Measurements from ENCODE around the gene C10orf53. TPM values are rescaled to one million over a fixed set of nuclear protein-coding genes. Genes with fewer than 3 reads are reported as not detected.

C10orf53 gene
- total RNA-seq, 2 experiments from 2014 or later, result not detected

DNA sequence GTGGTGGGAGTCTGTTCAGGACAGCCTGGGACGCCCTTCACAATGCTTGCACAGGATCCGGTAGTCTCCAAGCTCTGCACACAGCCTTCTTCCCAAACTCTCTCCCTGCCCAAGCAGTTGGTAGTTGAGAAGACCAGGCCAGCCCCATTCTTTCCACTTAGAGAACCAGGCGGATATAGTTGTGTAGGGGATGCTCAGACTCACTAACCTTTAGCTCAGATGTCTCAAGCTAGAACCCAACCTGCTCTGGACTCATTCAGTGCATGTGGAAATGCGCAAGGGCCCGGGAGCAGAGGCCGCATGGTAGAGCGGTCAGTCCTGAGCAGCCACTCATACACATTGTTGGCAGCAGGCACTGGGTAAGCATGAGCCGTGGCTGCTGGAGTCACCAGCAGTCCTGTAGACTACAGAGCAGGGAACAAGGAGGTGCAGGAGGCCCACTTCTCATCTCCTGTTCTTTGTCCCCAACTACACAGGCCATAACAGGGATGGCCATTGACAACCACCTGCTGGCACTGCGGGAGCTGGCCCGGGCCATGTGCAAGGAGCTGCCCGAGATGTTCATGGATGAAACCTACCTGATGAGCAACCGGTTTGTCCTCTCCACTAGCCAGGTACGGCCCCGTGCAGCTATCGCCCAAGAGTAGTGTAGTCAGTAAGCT, 17.2 kb upstream of the C10orf53 start:
- no peaks in the 10 kb centered on the region for H3K4me1 Mint-ChIP-seq (ENCODE audit: low read depth)
- POLR2A ChIA-PET, result no interaction called here
- H3K9me3 Mint-ChIP-seq, result peaks cover 8% of the 10 kb centered on the region
- Histone ChIP-seq H3K27me3 (ENCODE audit: control insufficient read depth in 1 of 2, insufficient read depth in 2 of 2, low read length in 2 of 2) (peaks cover 7 to 13% of the 10 kb centered on the region in 2 experiments), H3K4me3 (ENCODE audit: low read length) (no peak overlapping the region), H3K9me3 (ENCODE audit: control insufficient read depth in 1 of 2, insufficient read depth in 1 of 2, low read length in 2 of 2) (peaks cover 5 to 23% of the 10 kb centered on the region in 2 experiments), H3K27ac (ENCODE audit: low read depth in 1 of 2, low read length in 2 of 2) (no peak overlapping the region), H3K36me3 (ENCODE audit: insufficient read depth, low read length) (no peaks in the 10 kb centered on the region), H3K4me1 (ENCODE audit: insufficient read depth, low read length) (no peaks in the 10 kb centered on the region)
- no peak for DNase-seq
- no peaks in the 10 kb centered on the region for H3K36me3 Mint-ChIP-seq (ENCODE audit: low read depth)
- intact Hi-C loops (cut with DNase I, micrococcal nuclease), result no loop called here
- H3K4me3 Mint-ChIP-seq, result no peak overlapping the region
- ATAC-seq (ENCODE audit: poor library complexity), result no peak
- H3K27ac Mint-ChIP-seq, result no peak overlapping the region
- TF ChIP-seq, protein P1, sequence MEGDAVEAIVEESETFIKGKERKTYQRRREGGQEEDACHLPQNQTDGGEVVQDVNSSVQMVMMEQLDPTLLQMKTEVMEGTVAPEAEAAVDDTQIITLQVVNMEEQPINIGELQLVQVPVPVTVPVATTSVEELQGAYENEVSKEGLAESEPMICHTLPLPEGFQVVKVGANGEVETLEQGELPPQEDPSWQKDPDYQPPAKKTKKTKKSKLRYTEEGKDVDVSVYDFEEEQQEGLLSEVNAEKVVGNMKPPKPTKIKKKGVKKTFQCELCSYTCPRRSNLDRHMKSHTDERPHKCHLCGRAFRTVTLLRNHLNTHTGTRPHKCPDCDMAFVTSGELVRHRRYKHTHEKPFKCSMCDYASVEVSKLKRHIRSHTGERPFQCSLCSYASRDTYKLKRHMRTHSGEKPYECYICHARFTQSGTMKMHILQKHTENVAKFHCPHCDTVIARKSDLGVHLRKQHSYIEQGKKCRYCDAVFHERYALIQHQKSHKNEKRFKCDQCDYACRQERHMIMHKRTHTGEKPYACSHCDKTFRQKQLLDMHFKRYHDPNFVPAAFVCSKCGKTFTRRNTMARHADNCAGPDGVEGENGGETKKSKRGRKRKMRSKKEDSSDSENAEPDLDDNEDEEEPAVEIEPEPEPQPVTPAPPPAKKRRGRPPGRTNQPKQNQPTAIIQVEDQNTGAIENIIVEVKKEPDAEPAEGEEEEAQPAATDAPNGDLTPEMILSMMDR (IDR thresholded peaks at IDR 0.05), result no peak
- H3K27me3 Mint-ChIP-seq, result peaks cover 9% of the 10 kb centered on the region
- CTCF ChIA-PET, result no interaction called here

DNA sequence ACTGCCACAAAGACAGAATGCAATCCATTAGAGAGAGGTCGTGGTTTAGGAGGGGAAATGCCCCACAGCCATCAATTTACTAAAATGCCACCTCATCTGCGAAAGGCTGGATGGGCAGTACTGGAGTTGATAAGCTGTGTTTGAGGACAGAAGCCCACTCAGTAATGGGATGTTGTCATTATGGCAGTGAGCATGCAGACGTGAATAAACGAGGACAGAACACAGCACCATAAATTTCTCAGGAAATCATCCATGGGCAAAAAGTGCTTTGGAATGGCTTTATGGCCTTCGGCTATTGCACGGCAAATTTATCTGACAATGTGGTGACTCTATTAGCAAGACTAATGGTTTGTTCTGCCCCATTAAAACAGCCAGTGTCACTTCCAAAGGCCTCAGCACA, 15.9 kb upstream of the C10orf53 start:
- H3K9me3 ChIP-seq (ENCODE audit: control insufficient read depth in 1 of 2, insufficient read depth in 1 of 2, low read length in 2 of 2), result peaks cover 3 to 16% of the 10 kb centered on the region in 2 experiments
- no peaks in the 10 kb centered on the region for H3K36me3 Mint-ChIP-seq (ENCODE audit: low read depth)
- ChIA-PET CTCF (no interaction called here), POLR2A (no interaction called here)
- H3K27me3 ChIP-seq (ENCODE audit: control insufficient read depth in 1 of 2, insufficient read depth in 2 of 2, low read length in 2 of 2), result peaks cover 11 to 13% of the 10 kb centered on the region in 2 experiments
- no peak overlapping the region for H3K4me3 Mint-ChIP-seq
- TF ChIP-seq, protein P1 (IDR thresholded peaks at IDR 0.05), result no peak
- H3K27me3 Mint-ChIP-seq, result peaks cover 11% of the 10 kb centered on the region
- no peak for ATAC-seq (ENCODE audit: poor library complexity)
- no peak overlapping the region for H3K4me3 ChIP-seq (ENCODE audit: low read length)
- no peak for DNase-seq
- intact Hi-C loops (cut with DNase I, micrococcal nuclease), result no loop called here
- H3K4me1 Mint-ChIP-seq (ENCODE audit: low read depth), result no peaks in the 10 kb centered on the region
- H3K9me3 Mint-ChIP-seq, result peaks cover 8% of the 10 kb centered on the region
- no peak overlapping the region for H3K27ac Mint-ChIP-seq
- no peaks in the 10 kb centered on the region for H3K36me3 ChIP-seq (ENCODE audit: insufficient read depth, low read length)
- no peak overlapping the region for H3K27ac ChIP-seq (ENCODE audit: low read depth in 1 of 2, low read length in 2 of 2)
- H3K4me1 ChIP-seq (ENCODE audit: insufficient read depth, low read length), result no peaks in the 10 kb centered on the region

DNA sequence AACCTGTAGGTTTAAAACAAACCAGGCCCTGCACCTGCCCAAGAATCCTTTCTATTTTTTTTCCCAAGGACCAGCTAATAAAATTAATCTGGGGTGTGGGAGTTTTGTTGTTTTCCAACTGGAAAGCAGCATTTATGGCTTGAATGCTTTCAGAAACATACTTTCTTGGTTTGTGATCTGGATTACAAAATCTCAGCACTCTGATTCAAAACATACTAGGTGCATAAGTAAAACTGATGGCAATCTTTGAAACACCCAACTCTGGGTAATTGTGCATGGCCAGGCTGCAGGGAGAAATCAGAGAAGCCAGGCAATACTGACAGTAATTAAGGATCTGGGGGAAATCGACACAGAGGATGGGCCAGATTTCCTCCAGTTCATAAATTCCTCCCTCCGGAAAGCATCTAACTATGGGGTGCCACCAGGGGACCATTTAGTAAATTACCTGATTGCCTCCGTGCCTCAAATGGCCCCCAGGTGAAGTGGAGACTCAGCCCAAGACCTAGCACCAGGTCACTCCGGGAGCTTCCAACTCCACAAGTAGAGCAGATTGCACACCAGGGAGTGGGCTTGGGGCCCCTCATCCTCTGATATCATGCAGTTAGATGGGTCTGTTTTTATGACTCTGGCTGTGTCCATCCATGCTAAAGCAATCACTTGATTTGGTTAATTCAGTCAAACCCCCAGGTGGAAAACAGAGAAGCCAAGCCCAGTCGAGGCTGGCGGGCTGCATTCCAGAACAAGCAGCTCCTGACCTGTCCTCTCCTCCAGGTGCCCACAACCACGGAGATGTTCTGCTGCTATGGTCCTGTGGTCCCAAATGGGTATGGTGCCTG, 15.2 kb upstream of the C10orf53 start:
- no peak overlapping the region for H3K27ac Mint-ChIP-seq
- CTCF ChIA-PET, result no interaction called here

More for the DNA sequence above, 15.2 kb upstream of the C10orf53 start:
- no peak for DNase-seq
- Mint-ChIP-seq H3K4me3 (no peak overlapping the region), H3K36me3 (ENCODE audit: low read depth) (no peaks in the 10 kb centered on the region), H3K4me1 (ENCODE audit: low read depth) (no peaks in the 10 kb centered on the region), H3K27me3 (peaks cover 16% of the 10 kb centered on the region), H3K9me3 (peaks cover 1% of the 10 kb centered on the region)
- Histone ChIP-seq H3K4me3 (ENCODE audit: low read length) (no peak overlapping the region), H3K4me1 (ENCODE audit: insufficient read depth, low read length) (no peaks in the 10 kb centered on the region), H3K27me3 (ENCODE audit: control insufficient read depth in 1 of 2, insufficient read depth in 2 of 2, low read length in 2 of 2) (peaks cover 11 to 13% of the 10 kb centered on the region in 2 experiments), H3K36me3 (ENCODE audit: insufficient read depth, low read length) (no peaks in the 10 kb centered on the region), H3K27ac (ENCODE audit: low read depth in 1 of 2, low read length in 2 of 2) (no peak overlapping the region), H3K9me3 (ENCODE audit: control insufficient read depth in 1 of 2, insufficient read depth in 1 of 2, low read length in 2 of 2) (peaks cover 0 to 15% of the 10 kb centered on the region in 2 experiments)
- ATAC-seq (ENCODE audit: poor library complexity), result no peak
- intact Hi-C loops (cut with DNase I, micrococcal nuclease), result no loop called here
- POLR2A ChIA-PET, result no interaction called here
- TF ChIP-seq, protein P1 (IDR thresholded peaks at IDR 0.05), result no peak
